H54 (cell line): ENCODE results near the gene UBR7.

Experiments
- DNase-seq: peaks from one replicate; pipeline ENCODE4 v3.0.0; 2011; ENCODE audit warnings: low spot score, mixed read lengths; ENCODE audit not compliant: insufficient read length
- FAIRE-seq: peaks from 3 replicates; lab custom pipeline; 2011; peaks lifted over from hg19 to GRCh38; lab: Jason Lieb, UNC
- POLR2A ChIP-seq: IDR thresholded peaks from 2 replicates; pipeline ENCODE4 v1.6.1; 2011; ENCODE audit warnings: low read depth, mild to moderate bottlenecking, low read length

UBR7 gene

GRCh38 chr14:93183596-93184317, 23.3 kb upstream of the UBR7 start:
- DNase-seq (no peak), FAIRE-seq (no peak)
- no peak for TF ChIP-seq POLR2A

- peak; percentile 41 for TF ChIP-seq POLR2A
- DNase-seq, result peak; percentile 83
- FAIRE-seq, result no peak
Observed at GRCh38 chr14:93184391-93185348, 22.4 kb upstream of the UBR7 start, which contains the start of the genes LYSET and MOAP1. Gene LYSET, plus strand, starts transcription at chr14:93185317. Its CDS starts 89 bp downstream, at chr14:93185406. Gene MOAP1, minus strand, starts transcription at chr14:93184897. Its CDS starts 655 bp downstream, at chr14:93184242.

- peak; percentile 36 for FAIRE-seq
- no peak for DNase-seq
- TF ChIP-seq POLR2A, result no peak
Observed at GRCh38 chr14:93185349-93185720, 21.7 kb upstream of the UBR7 start.

- DNase-seq (no peak), FAIRE-seq (no peak)
- no peak for TF ChIP-seq POLR2A
Observed at GRCh38 chr14:93186466-93186865, 20.6 kb upstream of the UBR7 start.

- TF ChIP-seq POLR2A, result no peak
- FAIRE-seq (no peak), DNase-seq (no peak)
Observed at GRCh38 chr14:93186956-93187355, 20.1 kb upstream of the UBR7 start.

- FAIRE-seq, result no peak
- DNase-seq, result no peak
- TF ChIP-seq POLR2A, result no peak
Observed at GRCh38 chr14:93195316-93195999, 11.6 kb upstream of the UBR7 start.

- FAIRE-seq (no peak), DNase-seq (no peak)
- TF ChIP-seq POLR2A, result no peak
Observed at GRCh38 chr14:93199031-93199430, 8.0 kb upstream of the UBR7 start.

- DNase-seq (no peak), FAIRE-seq (no peak)
- no peak for TF ChIP-seq POLR2A
Observed at GRCh38 chr14:93200553-93200952, 6.5 kb upstream of the UBR7 start.

GRCh38 chr14:93201155-93201704, 5.8 kb upstream of the UBR7 start:
- FAIRE-seq, result no peak
- no peak for TF ChIP-seq POLR2A
- DNase-seq, result no peak

GRCh38 chr14:93207468-93208308, 632 bp downstream of the UBR7 start:
- no peak for TF ChIP-seq POLR2A
- FAIRE-seq (peak; percentile 92), DNase-seq (peak; percentile 31)

- DNase-seq, result no peak
- no peak for FAIRE-seq
Observed at GRCh38 chr14:93212432-93212831, 5.4 kb downstream of the UBR7 start.

GRCh38 chr14:93214598-93214997, 7.5 kb downstream of the UBR7 start:
- DNase-seq, result no peak
- TF ChIP-seq POLR2A, result no peak
- FAIRE-seq, result no peak

More at GRCh38 chr14:93212432-93212831, 5.4 kb downstream of the UBR7 start:
- no peak for TF ChIP-seq POLR2A
